ENCODE measurements around the gene TEX14.
"Not testable (repeated sequence)": the region's sequence is repeated elsewhere in the genome, so short reads cannot be mapped to it uniquely, and the experiment has no call there.

Gene TEX14

DNA sequence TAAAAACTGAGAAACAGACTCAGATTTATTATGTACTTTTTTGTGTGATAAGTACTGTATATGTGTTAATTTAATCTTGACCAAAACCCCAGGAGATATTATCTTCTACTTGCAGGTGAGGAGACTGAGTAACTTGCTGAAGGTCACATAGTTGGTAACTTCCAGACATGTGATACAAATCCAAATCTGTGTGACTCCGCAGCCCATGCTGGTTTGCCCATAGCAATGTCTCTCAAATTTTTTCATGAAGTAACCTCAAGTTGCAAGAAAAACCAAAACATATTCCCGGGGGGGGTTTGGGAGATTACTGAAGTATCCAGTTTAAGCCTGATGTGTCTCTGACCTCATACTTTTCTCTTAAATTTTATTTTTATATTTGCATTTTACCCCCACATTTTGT is 3.3 kb downstream of the TEX14 start:
- Histone ChIP-seq H3K27me3 (replicated peaks; ENCODE audit: control insufficient read depth, insufficient read depth, low read length) (no peaks in the 10 kb centered on the region), H3K36me3 (ENCODE audit: control insufficient read depth, insufficient read depth, low read length) (no peaks in the 10 kb centered on the region), H3K4me3 (replicated peaks; ENCODE audit: low read depth, low read length) (no peak overlapping the region)
- no peak for DNase-seq (ENCODE audit: extremely low read depth, insufficient read length)
- TF ChIP-seq, protein P1, sequence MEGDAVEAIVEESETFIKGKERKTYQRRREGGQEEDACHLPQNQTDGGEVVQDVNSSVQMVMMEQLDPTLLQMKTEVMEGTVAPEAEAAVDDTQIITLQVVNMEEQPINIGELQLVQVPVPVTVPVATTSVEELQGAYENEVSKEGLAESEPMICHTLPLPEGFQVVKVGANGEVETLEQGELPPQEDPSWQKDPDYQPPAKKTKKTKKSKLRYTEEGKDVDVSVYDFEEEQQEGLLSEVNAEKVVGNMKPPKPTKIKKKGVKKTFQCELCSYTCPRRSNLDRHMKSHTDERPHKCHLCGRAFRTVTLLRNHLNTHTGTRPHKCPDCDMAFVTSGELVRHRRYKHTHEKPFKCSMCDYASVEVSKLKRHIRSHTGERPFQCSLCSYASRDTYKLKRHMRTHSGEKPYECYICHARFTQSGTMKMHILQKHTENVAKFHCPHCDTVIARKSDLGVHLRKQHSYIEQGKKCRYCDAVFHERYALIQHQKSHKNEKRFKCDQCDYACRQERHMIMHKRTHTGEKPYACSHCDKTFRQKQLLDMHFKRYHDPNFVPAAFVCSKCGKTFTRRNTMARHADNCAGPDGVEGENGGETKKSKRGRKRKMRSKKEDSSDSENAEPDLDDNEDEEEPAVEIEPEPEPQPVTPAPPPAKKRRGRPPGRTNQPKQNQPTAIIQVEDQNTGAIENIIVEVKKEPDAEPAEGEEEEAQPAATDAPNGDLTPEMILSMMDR (IDR thresholded peaks at IDR 0.05; ENCODE audit: insufficient read depth, low read length, poor library complexity, severe bottlenecking) = no peak

DNA sequence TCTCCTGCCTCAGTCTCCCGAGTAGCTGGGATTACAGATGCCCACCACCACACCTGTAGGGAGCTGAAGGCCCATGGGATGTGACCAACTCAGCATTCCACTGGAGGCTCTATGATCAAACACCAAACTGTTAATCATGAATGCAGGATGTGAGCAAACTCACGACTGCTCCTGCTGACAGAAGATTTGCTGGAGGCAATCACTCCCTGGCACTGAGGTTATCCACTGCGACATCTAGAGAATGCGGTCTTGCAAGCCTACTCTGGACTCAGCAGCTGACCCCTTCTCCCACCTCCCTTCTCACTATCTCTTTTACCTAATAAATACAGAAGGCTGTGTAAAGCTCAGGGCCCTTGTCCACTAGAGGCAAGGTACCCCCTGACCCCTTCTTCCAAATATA is 4.9 kb downstream of the TEX14 start:
- no peak overlapping the region for H3K4me3 ChIP-seq (replicated peaks; ENCODE audit: low read depth, low read length)
- H3K36me3 ChIP-seq (ENCODE audit: control insufficient read depth, insufficient read depth, low read length) = no peaks in the 10 kb centered on the region
- no peak for DNase-seq (ENCODE audit: extremely low read depth, insufficient read length)
- H3K27me3 ChIP-seq (replicated peaks; ENCODE audit: control insufficient read depth, insufficient read depth, low read length) = no peaks in the 10 kb centered on the region
- TF ChIP-seq, protein P1 (IDR thresholded peaks at IDR 0.05; ENCODE audit: insufficient read depth, low read length, poor library complexity, severe bottlenecking) = no peak

DNA sequence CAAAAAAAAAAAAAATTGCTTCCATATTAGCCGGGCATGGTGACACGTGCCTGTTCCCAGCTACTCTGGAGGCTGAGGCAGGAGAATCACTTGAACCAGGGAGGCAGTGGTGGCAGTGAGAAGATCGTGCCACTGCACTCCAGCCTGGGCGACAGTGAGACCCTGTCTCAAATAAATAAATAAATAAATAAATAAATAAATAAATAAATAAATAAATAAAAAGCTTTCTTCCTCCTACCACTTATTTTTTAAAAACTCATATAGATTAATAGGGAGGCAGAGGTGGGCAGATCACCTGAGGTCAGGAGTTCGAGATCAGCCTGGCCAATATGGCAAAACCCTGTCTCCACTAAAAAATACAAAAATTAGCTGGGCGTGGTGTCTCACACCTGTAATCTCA is 7.4 kb downstream of the TEX14 start:
- not testable (repeated sequence) for H3K36me3 ChIP-seq (ENCODE audit: control insufficient read depth, insufficient read depth, low read length); DNase-seq (ENCODE audit: extremely low read depth, insufficient read length); H3K27me3 ChIP-seq (replicated peaks; ENCODE audit: control insufficient read depth, insufficient read depth, low read length); H3K4me3 ChIP-seq (replicated peaks; ENCODE audit: low read depth, low read length)

DNA sequence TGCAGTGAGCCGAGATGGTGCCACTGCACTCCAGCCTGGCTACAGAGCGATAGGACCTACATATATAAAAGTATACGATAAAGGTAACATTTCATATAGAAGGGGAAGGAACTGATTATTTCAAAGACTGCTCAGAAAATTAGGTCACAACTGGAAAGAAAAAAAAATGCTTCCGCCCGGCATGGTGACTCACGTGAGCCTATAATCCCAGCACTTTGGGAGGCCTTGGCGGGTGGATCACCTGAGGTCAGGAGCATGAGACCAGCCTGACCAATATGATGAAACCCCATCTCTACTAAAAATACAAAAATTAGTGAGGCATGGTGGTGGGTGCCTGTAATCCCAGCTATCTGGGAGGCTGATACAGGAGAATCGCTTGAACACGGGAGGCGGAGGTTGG is 7.8 kb downstream of the TEX14 start:
- TF ChIP-seq, protein P1 (IDR thresholded peaks at IDR 0.05; ENCODE audit: insufficient read depth, low read length, poor library complexity, severe bottlenecking) = no peak
- Histone ChIP-seq H3K4me3 (replicated peaks; ENCODE audit: low read depth, low read length) (no peak overlapping the region), H3K27me3 (replicated peaks; ENCODE audit: control insufficient read depth, insufficient read depth, low read length) (no peaks in the 10 kb centered on the region), H3K36me3 (ENCODE audit: control insufficient read depth, insufficient read depth, low read length) (no peaks in the 10 kb centered on the region)
- DNase-seq (ENCODE audit: extremely low read depth, insufficient read length) = no peak

DNA sequence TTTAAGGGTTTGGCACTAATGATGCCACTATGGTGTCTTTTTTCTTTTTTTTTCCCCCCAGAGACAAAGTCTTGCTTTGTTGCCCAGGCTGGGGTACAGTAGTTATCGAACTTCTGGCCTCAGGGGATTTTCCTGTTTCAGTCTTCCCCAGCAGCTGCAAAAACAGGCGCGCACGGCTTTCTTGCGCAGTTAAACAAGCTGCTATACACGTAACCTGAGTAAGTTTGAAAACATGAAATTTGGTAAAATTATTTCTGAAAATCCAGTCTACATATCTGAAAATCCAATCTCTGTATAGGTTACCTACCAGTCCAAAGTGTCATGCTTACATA is 11.8 kb downstream of the TEX14 start:
- TF ChIP-seq, protein P1 (IDR thresholded peaks at IDR 0.05; ENCODE audit: insufficient read depth, low read length, poor library complexity, severe bottlenecking) = no peak
- Histone ChIP-seq H3K4me3 (replicated peaks; ENCODE audit: low read depth, low read length) (no peak overlapping the region), H3K36me3 (ENCODE audit: control insufficient read depth, insufficient read depth, low read length) (no peaks in the 10 kb centered on the region), H3K27me3 (replicated peaks; ENCODE audit: control insufficient read depth, insufficient read depth, low read length) (no peaks in the 10 kb centered on the region)
- no peak for DNase-seq (ENCODE audit: extremely low read depth, insufficient read length)

DNA sequence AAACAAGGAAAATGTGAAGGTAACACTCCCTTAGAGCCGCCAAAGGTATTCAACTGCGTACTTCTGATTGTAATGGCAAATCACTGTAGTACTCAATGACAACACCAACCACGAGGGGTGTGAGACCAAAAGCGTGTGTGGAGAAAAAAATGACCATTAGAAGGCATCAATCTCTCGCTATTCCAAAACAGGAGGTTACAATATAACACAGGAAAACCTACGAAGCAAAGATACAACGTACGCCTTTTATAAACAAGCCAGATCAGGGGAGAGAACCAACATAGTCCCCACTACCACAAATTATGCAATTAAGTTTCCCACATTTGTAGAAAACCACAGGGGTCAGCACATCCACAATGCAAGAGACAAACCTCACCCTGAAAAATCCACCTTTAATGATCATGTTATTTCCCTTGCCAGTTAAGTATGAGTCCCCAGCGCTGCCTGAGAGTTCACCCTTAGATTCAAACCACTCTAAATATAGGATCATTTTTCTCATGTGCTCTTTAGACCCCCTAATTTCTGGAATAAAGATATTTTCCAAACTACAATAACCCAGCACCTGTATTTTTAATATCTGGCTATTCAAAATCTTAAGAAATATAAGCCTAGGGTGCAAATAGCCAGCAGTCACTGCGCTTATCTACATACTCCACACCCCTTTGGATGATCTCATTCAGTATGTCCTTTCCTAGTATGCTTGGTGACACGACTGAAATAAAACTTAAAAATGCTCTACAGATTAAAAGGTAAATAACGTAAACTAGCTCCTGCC is 12.4 kb downstream of the TEX14 start:
- H3K27me3 ChIP-seq (replicated peaks; ENCODE audit: control insufficient read depth, insufficient read depth, low read length) = no peaks in the 10 kb centered on the region
- TF ChIP-seq, protein P1 (IDR thresholded peaks at IDR 0.05; ENCODE audit: insufficient read depth, low read length, poor library complexity, severe bottlenecking) = no peak
- no peaks in the 10 kb centered on the region for H3K36me3 ChIP-seq (ENCODE audit: control insufficient read depth, insufficient read depth, low read length)
- no peak overlapping the region for H3K4me3 ChIP-seq (replicated peaks; ENCODE audit: low read depth, low read length)
- no peak for DNase-seq (ENCODE audit: extremely low read depth, insufficient read length)

DNA sequence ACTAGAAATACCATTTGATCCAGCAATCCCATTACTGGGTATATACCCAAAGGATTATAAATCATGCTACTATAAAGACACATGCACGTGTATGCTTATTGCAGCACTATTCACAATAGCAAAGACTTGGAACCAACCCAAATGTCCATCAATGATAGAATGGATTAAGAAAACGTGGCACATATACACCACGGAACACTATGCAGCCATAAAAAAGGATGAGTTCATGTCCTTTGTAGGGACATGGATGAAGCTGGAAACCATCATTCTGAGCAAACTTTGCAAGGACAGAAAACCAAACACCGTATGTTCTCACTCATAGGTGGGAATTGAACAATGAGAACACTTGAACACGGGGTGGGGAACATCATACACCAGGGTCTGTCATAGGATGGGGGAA is 13.6 kb downstream of the TEX14 start:
- H3K36me3 ChIP-seq (ENCODE audit: control insufficient read depth, insufficient read depth, low read length); DNase-seq (ENCODE audit: extremely low read depth, insufficient read length); H3K4me3 ChIP-seq (replicated peaks; ENCODE audit: low read depth, low read length); H3K27me3 ChIP-seq (replicated peaks; ENCODE audit: control insufficient read depth, insufficient read depth, low read length): not testable (repeated sequence)
